HepG2 (cell line): ENCODE measurements around the gene ATP9A. TPM values are rescaled to one million over a fixed set of nuclear protein-coding genes. Genes with fewer than 3 reads are reported as not detected.

Source experiments
- ARNT ChIP-seq: fragments of 450-650 bp; IDR thresholded peaks from 2 replicates; pipeline ENCODE4 v1.6.1; 2017
- CC2D1A ChIP-seq: sonication (generic); formaldehyde crosslinking; IDR thresholded peaks from 2 replicates; pipeline ENCODE4 v1.8.1; 2023; ENCODE audit warnings: mild to moderate bottlenecking, missing genetic modification reagents
- DPF2 ChIP-seq: sonication (generic); formaldehyde crosslinking; IDR thresholded peaks from 2 replicates; pipeline ENCODE4 v1.4.0; 2020; ENCODE audit warnings: mild to moderate bottlenecking, low read depth, missing genetic modification reagents, borderline replicate concordance
- GATAD2A ChIP-seq: IDR thresholded peaks from 2 replicates; pipeline ENCODE4 v1.6.1; 2016
- JUNB ChIP-seq: sonication (generic); formaldehyde crosslinking; IDR thresholded peaks from 2 replicates; pipeline ENCODE4 v1.8.0; 2022; ENCODE audit warnings: missing genetic modification reagents, mild to moderate bottlenecking, borderline replicate concordance
- NONO ChIP-seq, 2 experiments: fragments of 450-650 bp in 1 of 2; sonication (generic) in 1 of 2; formaldehyde crosslinking in 1 of 2; IDR thresholded peaks in 1 of 2; conservative IDR thresholded peaks in 1 of 2; 2 replicates each; pipeline versions ENCODE4 v1.6.1 to v1.8.0; 2017 to 2022; ENCODE audit warnings: mild to moderate bottlenecking in 1 of 2, missing genetic modification reagents in 1 of 2, moderate library complexity in 1 of 2
- PAX8 ChIP-seq: sonication (generic); formaldehyde crosslinking; IDR thresholded peaks from 2 replicates; pipeline ENCODE4 v1.8.0; 2022; ENCODE audit warnings: mild to moderate bottlenecking, missing genetic modification reagents, borderline replicate concordance
- PPARG ChIP-seq: conservative IDR thresholded peaks from 2 replicates; pipeline ENCODE4 v1.6.1; 2016; ENCODE audit warnings: missing biosample characterization, missing genetic modification reagents
- RFXANK ChIP-seq: IDR thresholded peaks from 2 replicates; pipeline ENCODE4 v1.6.1; 2016
- ZMAT3 ChIP-seq: sonication (generic); formaldehyde crosslinking; conservative IDR thresholded peaks from 2 replicates; pipeline ENCODE4 v1.7.0; 2021; ENCODE audit warnings: missing genetic modification reagents
- ZNF205 ChIP-seq: IDR thresholded peaks from 2 replicates; pipeline ENCODE4 v1.6.1; 2018; ENCODE audit warnings: missing biosample characterization, missing genetic modification reagents
- ZNF232 ChIP-seq: sonication (generic); formaldehyde crosslinking; IDR thresholded peaks from 2 replicates; pipeline ENCODE4 v1.4.0; 2020; ENCODE audit warnings: missing genetic modification reagents, borderline replicate concordance
- ZNF33A ChIP-seq: sonication (generic); formaldehyde crosslinking; IDR thresholded peaks from 2 replicates; pipeline ENCODE4 v1.5.1; 2020; ENCODE audit warnings: missing genetic modification reagents, mild to moderate bottlenecking, moderate library complexity, borderline replicate concordance
- ZNF33B ChIP-seq: sonication (generic); formaldehyde crosslinking; IDR thresholded peaks from 2 replicates; pipeline ENCODE4 v1.5.1; 2020; ENCODE audit warnings: mild to moderate bottlenecking, missing genetic modification reagents
- ZNF44 ChIP-seq: sonication (generic); formaldehyde crosslinking; IDR thresholded peaks from 2 replicates; pipeline ENCODE4 v1.5.1; 2020; ENCODE audit warnings: mild to moderate bottlenecking, missing genetic modification reagents
- ZSCAN12 ChIP-seq: sonication (generic); formaldehyde crosslinking; IDR thresholded peaks from 2 replicates; pipeline ENCODE4 v1.9.0; 2021; ENCODE audit warnings: mild to moderate bottlenecking, missing genetic modification reagents
- ZSCAN21 ChIP-seq: sonication (generic); formaldehyde crosslinking; IDR thresholded peaks from 2 replicates; pipeline ENCODE4 v1.8.0; 2022; ENCODE audit warnings: mild to moderate bottlenecking, missing genetic modification reagents, moderate library complexity, borderline replicate concordance
- polyA plus RNA-seq, 8 experiments: library from polyadenylated mRNA; depleted of rRNA in 3 of 8; stranded (reverse) in 7 of 8; unstranded in 1 of 8; fragments of >200 nt; fragmentation: Illumina TruSeq in 4 of 8; extraction: Trizol in 4 of 8; gene quantifications; 2 replicates each; pipeline versions ENCODE4 v1.2.1 to v1.2.3, GENCODE V29; 2011 to 2016; ENCODE audit warnings: low read depth in 4 of 8, missing spikeins in 1 of 8, mixed read lengths in 1 of 8; ENCODE audit not compliant: insufficient read depth in 1 of 8
- total RNA-seq, 5 experiments: library from RNA; depleted of rRNA; stranded (reverse); fragments of >200 nt; fragmentation: Illumina TruSeq; extraction: Trizol; gene quantifications; 2 replicates each; pipeline ENCODE4 v1.2.3, GENCODE V29; 2016; ENCODE audit warnings: low read depth in 1 of 5
- TF ChIP-seq, protein P1 (sequence below): sonication (generic); formaldehyde crosslinking; IDR thresholded peaks from 2 replicates; pipeline ENCODE4 v1.8.0; 2022; ENCODE audit warnings: mild to moderate bottlenecking, missing genetic modification reagents
- TF ChIP-seq, protein P2 (sequence below): sonication (generic); formaldehyde crosslinking; IDR thresholded peaks from 2 replicates; pipeline ENCODE4 v1.4.0; 2020; ENCODE audit warnings: missing genetic modification reagents
- TF ChIP-seq, protein P3 (sequence below), 2 experiments: IDR thresholded peaks; 2 replicates each; pipeline ENCODE4 v1.6.1; 2011 to 2012; ENCODE audit warnings: low read length in 2 of 2, borderline replicate concordance in 1 of 2, low read depth in 1 of 2, mild to moderate bottlenecking in 1 of 2, moderate library complexity in 1 of 2

ATP9A gene
- total and polyA plus RNA-seq, 2 of the 13 experiments (the other 11 are each of a cell fraction or from before 2014, with no cell fraction given), result 11.8 to 18.5 TPM

DNA sequence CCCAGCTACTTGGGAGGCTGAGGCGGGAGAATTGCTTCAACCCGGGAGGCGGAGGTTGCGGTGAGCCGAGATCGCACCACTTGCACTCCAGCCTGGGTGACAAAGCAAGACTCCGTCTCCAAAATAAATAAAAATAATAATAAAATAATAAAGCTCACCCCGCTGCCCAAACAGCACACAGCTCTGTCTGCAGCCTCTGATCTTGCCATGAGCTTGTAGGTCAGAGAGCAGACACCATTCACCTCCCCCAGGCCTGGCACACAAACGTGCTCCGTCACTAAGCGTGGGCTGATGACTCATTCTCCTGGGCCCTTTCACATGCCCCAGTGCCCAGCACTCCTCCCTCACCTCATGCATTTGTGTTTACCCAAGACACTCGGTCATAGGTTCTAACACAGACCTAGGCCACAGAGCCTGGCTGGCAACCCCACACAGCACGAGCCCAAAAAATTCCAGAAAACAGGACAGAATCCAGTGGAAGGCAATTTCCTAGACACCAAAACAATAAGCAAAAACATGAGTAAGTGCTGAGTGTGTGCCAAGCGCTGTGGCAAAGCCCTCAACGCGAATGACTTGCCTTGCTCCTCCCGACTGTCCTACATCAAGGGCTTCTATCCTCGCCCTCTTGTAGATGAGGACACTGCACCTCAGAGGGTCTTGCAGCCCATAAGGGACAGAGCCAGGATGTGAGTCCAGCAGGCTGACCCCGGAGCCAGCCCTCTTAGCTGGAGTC lies 18.0 kb downstream of the ATP9A start (continued):
- TF ChIP-seq ZSCAN21 (peak; percentile 83), GATAD2A (CRISPR knock-in tag) (peak; percentile 97), ZMAT3 (CRISPR knock-in tag) (peak; percentile 88), ARNT (no peak), ZNF33A (CRISPR knock-in tag) (no peak), ZNF33B (CRISPR knock-in tag) (no peak), PPARG (CRISPR knock-in tag) (peak; percentile 98), ZNF44 (CRISPR knock-in tag) (no peak), RFXANK (CRISPR knock-in tag) (no peak; the same call in 1 of the 2 replicates), ZNF232 (CRISPR knock-in tag) (peak; percentile 29; the same call in 1 of the 2 replicates), ZNF205 (CRISPR knock-in tag) (peak; percentile 50), ZSCAN12 (CRISPR knock-in tag) (no peak), NONO (IDR thresholded peaks at IDR 0.05) (no peak), NONO (CRISPR knock-in tag; conservative IDR thresholded peaks at IDR 0.05) (no peak), JUNB (CRISPR knock-in tag) (peak; percentile 95; the same call in 1 of the 2 replicates), DPF2 (CRISPR knock-in tag) (peak; percentile 76), CC2D1A (CRISPR knock-in tag) (no peak), PAX8 (CRISPR knock-in tag) (no peak)
- TF ChIP-seq, protein P1, sequence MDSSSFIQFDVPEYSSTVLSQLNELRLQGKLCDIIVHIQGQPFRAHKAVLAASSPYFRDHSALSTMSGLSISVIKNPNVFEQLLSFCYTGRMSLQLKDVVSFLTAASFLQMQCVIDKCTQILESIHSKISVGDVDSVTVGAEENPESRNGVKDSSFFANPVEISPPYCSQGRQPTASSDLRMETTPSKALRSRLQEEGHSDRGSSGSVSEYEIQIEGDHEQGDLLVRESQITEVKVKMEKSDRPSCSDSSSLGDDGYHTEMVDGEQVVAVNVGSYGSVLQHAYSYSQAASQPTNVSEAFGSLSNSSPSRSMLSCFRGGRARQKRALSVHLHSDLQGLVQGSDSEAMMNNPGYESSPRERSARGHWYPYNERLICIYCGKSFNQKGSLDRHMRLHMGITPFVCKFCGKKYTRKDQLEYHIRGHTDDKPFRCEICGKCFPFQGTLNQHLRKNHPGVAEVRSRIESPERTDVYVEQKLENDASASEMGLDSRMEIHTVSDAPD (CRISPR knock-in tag), result no peak
- TF ChIP-seq, protein P2, sequence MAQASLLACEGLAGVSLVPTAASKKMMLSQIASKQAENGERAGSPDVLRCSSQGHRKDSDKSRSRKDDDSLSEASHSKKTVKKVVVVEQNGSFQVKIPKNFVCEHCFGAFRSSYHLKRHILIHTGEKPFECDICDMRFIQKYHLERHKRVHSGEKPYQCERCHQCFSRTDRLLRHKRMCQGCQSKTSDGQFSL, result no peak
- TF ChIP-seq, protein P3, sequence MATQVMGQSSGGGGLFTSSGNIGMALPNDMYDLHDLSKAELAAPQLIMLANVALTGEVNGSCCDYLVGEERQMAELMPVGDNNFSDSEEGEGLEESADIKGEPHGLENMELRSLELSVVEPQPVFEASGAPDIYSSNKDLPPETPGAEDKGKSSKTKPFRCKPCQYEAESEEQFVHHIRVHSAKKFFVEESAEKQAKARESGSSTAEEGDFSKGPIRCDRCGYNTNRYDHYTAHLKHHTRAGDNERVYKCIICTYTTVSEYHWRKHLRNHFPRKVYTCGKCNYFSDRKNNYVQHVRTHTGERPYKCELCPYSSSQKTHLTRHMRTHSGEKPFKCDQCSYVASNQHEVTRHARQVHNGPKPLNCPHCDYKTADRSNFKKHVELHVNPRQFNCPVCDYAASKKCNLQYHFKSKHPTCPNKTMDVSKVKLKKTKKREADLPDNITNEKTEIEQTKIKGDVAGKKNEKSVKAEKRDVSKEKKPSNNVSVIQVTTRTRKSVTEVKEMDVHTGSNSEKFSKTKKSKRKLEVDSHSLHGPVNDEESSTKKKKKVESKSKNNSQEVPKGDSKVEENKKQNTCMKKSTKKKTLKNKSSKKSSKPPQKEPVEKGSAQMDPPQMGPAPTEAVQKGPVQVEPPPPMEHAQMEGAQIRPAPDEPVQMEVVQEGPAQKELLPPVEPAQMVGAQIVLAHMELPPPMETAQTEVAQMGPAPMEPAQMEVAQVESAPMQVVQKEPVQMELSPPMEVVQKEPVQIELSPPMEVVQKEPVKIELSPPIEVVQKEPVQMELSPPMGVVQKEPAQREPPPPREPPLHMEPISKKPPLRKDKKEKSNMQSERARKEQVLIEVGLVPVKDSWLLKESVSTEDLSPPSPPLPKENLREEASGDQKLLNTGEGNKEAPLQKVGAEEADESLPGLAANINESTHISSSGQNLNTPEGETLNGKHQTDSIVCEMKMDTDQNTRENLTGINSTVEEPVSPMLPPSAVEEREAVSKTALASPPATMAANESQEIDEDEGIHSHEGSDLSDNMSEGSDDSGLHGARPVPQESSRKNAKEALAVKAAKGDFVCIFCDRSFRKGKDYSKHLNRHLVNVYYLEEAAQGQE (IDR thresholded peaks at IDR 0.05; ENCODE audit: borderline replicate concordance in 1 of 2, low read depth in 1 of 2, low read length in 2 of 2), result peak in 1 of 2 experiments; percentile 40; a peak in 1 of 4 replicates
